Panc1 (cell line): ENCODE results near the gene HERC3. TPM values are rescaled to one million over a fixed set of nuclear protein-coding genes. Genes with fewer than 3 reads are reported as not detected.

Source experiments
- ATAC-seq: fragments of 200-7000 bp; cut with Tn5 transposase; 2 replicates; pipeline ENCODE4 v1.9.1; 2020; ENCODE audit warnings: mild to moderate bottlenecking, moderate library complexity
- BruUV-seq: library from RNA; stranded (reverse); fragments of 400-500 nt; replicated peaks from 2 replicates; lab custom pipeline; 2021; lab: Mats Ljungman, UMichigan
- CTCF ChIA-PET: fragments of 300-600 bp; sonication (Branson Sonifier 250); formaldehyde crosslinking; loops from one replicate; lab custom pipeline; 2022; ENCODE audit warnings: antibody characterized with exemption; lab: Charles Lee
- POLR2A ChIA-PET: fragments of 300-600 bp; sonication (Branson Sonifier 250); formaldehyde crosslinking; loops from one replicate; lab custom pipeline; 2022; ENCODE audit warnings: antibody characterized with exemption; lab: Charles Lee
- DNase-seq: peaks from one replicate; pipeline ENCODE4 v3.0.0-alpha.2; 2010; ENCODE audit warnings: low read depth, low spot score
- H3K27ac ChIP-seq: 2 replicates; pipeline ENCODE4 v1.5.1; 2011; ENCODE audit warnings: mild to moderate bottlenecking, low read length, inconsistent platforms
- H3K27me3 ChIP-seq: fragments of 200-500 bp; sonication (Bioruptor generic); 2 replicates; pipeline ENCODE4 v1.6.0; 2014; ENCODE audit warnings: low read length, inconsistent platforms; ENCODE audit not compliant: control insufficient read depth, insufficient read depth
- H3K36me3 ChIP-seq: fragments of 200-500 bp; sonication (Bioruptor generic); 2 replicates; pipeline ENCODE4 v1.5.1; 2014; ENCODE audit warnings: inconsistent platforms, mild to moderate bottlenecking, low read length, moderate library complexity; ENCODE audit not compliant: control insufficient read depth, insufficient read depth
- H3K4me1 ChIP-seq: 2 replicates; pipeline ENCODE4 v1.5.1; 2011; ENCODE audit warnings: inconsistent platforms, mild to moderate bottlenecking, low read length, moderate library complexity; ENCODE audit not compliant: control insufficient read depth, insufficient read depth
- H3K4me3 ChIP-seq, 2 experiments: 2 replicates each; pipeline ENCODE4 v1.5.1; 2011 to 2012; ENCODE audit warnings: low read depth in 2 of 2, low read length in 2 of 2, mild to moderate bottlenecking in 2 of 2, inconsistent platforms in 1 of 2, moderate library complexity in 1 of 2
- H3K9me3 ChIP-seq: fragments of 200-500 bp; sonication (Bioruptor generic); 2 replicates; pipeline ENCODE4 v1.5.1; 2014; ENCODE audit warnings: low read depth, mild to moderate bottlenecking, inconsistent platforms, low read length, moderate library complexity; ENCODE audit not compliant: control insufficient read depth, insufficient read depth
- CTCF ChIP-seq: fragments of 450-650 bp; IDR thresholded peaks from 2 replicates; pipeline ENCODE4 v1.5.1; 2017; ENCODE audit warnings: mild to moderate bottlenecking
- POLR2AphosphoS5 ChIP-seq: IDR thresholded peaks from 2 replicates; pipeline ENCODE4 v1.6.1; 2012; ENCODE audit warnings: mild to moderate bottlenecking, low read depth, low read length, moderate library complexity
- REST ChIP-seq, 2 experiments: IDR thresholded peaks; 2 replicates each; pipeline ENCODE4 v1.6.1; 2011 to 2012; ENCODE audit warnings: low read depth in 2 of 2, control low read depth in 1 of 2, low read length in 1 of 2, mild to moderate bottlenecking in 1 of 2, moderate library complexity in 1 of 2; ENCODE audit not compliant: insufficient read depth in 1 of 2
- SIN3A ChIP-seq: IDR thresholded peaks from 2 replicates; pipeline ENCODE4 v1.6.1; 2012; ENCODE audit warnings: low read depth, mild to moderate bottlenecking, low read length, moderate library complexity, borderline replicate concordance; ENCODE audit not compliant: insufficient read depth
- TCF7L2 ChIP-seq: IDR thresholded peaks from 2 replicates; pipeline ENCODE4 v1.6.1; 2011; ENCODE audit warnings: mild to moderate bottlenecking, low read depth, low read length, inconsistent platforms
- in situ Hi-C: cut with HindIII; loops from 2 replicates; pipeline ENCODE4 v1.10.0; 2016; ENCODE audit warnings: low sequenced_read_pairs, low pct_unique_long_range_greater_than_20kb
- intact Hi-C: fragments of 100-400 bp; cut with micrococcal nuclease; formaldehyde crosslinking; loops from one replicate; pipeline ENCODE4 v1.10.0; 2022; ENCODE audit not compliant: unreplicated experiment
- total RNA-seq: library from RNA; stranded (reverse); gene quantifications from one replicate; pipeline ENCODE4 v1.2.1, GENCODE V29; 2021; ENCODE audit not compliant: unreplicated experiment

The HERC3 gene
- total RNA-seq, 1 experiment from 2014 or later: 1.1 TPM

GRCh38 chr4:88752076-88752463 lies 159.8 kb downstream of the HERC3 start:
- H3K4me3 ChIP-seq: no peak overlapping the region
- H3K27ac ChIP-seq: no peak overlapping the region
- TF ChIP-seq SIN3A (no peak), TCF7L2 (no peak), POLR2AphosphoS5 (no peak), REST (IDR thresholded peaks at IDR 0.05; ENCODE audit: insufficient read depth in 1 of 2, low read depth in 2 of 2, low read length in 1 of 2) (no peak), CTCF (no peak)
- POLR2A ChIA-PET: no interaction called here
- CTCF ChIA-PET: no interaction called here
- no peaks in the 10 kb centered on the region for H3K4me1 ChIP-seq
- BruUV-seq: no TSS peak
- in situ Hi-C loops (no loop called here), intact Hi-C loops (no loop called here)
- ATAC-seq: no peak
- H3K27me3 ChIP-seq: no peaks in the 10 kb centered on the region
- no peaks in the 10 kb centered on the region for H3K9me3 ChIP-seq
- DNase-seq: no peak
- no peaks in the 10 kb centered on the region for H3K36me3 ChIP-seq

- no peak for TF ChIP-seq POLR2AphosphoS5
- TF ChIP-seq REST (IDR thresholded peaks at IDR 0.05; ENCODE audit: insufficient read depth in 1 of 2, low read depth in 2 of 2, low read length in 1 of 2): no peak
- TF ChIP-seq CTCF: no peak
- no peak for TF ChIP-seq SIN3A
- no peak for TF ChIP-seq TCF7L2
- CTCF ChIA-PET: no interaction called here
- POLR2A ChIA-PET: no interaction called here
Observed at GRCh38 chr4:88752754-88753153, 160.5 kb downstream of the HERC3 start.

More at GRCh38 chr4:88752754-88753153, 160.5 kb downstream of the HERC3 start:
- ATAC-seq (no peak), DNase-seq (no peak)
- intact Hi-C loops: no loop called here
- Histone ChIP-seq H3K36me3 (no peaks in the 10 kb centered on the region), H3K27ac (no peak overlapping the region), H3K4me3 (no peak overlapping the region), H3K9me3 (no peaks in the 10 kb centered on the region), H3K27me3 (no peaks in the 10 kb centered on the region), H3K4me1 (no peaks in the 10 kb centered on the region)
- no TSS peak for BruUV-seq
- in situ Hi-C loops: no loop called here
